GM18909 (cell line): ENCODE measurements around the gene CCL27.
A peak's percentile ranks its signal among the peaks of the same experiment; 100 is the strongest.

Source experiments
- ATAC-seq: cut with Tn5 transposase; IDR thresholded peaks from one replicate; pipeline ENCODE4 v1.9.1; 2021; ENCODE audit warnings: mild to moderate bottlenecking; ENCODE audit not compliant: unreplicated experiment, poor library complexity

Gene CCL27

DNA sequence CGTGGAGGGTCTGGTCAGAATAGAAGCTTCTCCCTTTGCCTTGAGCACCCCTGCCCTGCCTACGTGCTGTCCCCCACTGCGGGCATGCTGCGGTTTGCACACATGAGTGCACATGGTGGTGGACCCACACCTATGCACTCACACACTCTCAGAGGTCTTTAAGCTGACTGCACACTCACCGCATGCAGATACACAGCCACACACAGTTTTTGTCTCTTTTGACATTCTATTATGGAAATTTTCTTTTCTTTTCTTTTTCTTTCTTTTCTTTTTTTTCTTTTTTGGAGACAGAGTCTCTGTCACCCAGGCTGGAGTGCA, 33.0 kb downstream of the CCL27 start:
- ATAC-seq: no peak

DNA sequence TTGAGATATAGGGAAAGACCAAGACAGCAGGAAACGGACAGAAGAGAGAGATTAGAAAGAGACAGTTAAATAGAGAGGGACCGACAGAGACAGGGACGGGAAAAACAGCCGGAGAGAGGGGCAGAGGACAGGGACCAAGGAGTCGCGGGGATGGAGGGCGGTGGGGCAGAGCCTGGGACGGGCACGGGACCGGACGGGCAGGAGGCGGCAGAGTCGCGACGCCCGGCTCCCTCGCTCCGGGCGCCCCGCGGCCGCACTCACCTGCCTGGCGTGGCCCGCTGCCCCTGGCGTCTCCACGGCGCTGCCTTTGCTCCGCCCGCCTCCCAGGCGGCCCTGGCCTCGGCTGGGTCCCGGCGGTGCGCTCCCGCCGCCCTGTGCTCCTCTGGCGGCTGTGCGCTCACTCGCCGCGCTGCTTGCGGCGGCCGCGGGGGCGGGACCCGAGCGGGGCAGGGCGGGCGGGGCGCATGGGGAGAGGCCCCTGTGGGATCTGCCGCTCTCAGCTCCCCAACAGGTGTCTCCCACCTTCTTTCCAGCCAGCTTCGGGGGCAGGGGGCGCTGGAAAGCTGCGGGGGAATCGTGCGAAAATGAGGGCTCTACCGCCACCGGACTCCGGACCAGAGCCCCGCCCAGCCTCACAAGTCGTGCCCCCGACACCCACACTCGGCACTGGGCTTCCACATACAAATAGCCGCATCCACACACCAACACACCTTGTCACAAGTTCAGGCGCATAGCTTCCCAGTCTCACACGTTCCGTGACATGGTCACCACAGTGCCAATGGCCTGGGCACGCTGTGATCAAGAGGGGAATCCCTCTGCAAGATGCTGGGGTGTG, 33.6 kb downstream of the CCL27 start, which contains the start of gene ARID3C:
ARID3C (minus strand) TSS at position 411 of the 835 bp plus-strand sequence. CDS start 1,052 bp downstream, outside the sequence.
- no peak for ATAC-seq

DNA sequence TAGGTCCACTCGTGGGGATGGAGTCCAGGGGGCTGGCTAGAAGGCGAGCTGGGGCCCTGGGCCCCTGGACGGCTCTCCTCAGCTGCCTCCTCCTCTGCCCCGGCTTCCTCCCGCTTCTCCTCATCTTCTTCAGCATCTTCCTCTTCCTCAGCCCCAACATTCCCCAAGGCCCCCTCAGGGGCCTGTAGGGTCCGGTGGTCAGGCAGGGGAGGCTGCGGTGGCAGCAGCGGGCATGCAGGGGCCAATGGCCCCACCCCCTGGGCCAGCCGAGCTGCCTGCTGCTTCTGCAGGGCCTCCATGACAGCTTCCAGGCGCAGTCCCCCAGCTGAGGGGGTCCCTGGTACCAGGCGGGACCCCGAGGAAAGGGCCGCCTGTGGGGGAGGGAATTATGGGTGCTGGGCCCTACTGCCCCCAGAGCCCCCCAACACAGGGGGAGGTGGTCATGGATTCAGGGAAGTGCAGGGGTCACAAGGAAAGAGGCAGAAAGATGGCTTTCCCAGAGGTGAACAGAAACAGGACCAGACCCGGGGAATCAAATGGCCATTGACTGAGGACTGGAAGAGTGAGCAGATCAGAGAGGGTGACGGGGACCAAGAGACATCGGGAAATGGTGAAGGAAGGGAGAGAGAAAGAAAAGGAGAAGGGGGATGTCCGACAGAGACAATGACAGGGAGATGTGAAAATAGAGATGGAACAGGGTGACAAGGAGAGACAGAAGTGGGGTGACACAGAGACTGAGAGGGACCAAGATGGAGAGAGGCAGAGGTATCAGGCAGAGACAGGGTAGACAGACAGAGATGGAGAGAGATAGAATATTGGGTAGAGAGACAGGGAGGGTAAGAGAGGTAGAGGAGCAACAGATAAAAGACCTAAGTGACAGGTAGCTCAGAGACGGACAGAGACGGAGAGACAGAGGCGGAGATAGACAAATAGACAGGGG, 34.5 kb downstream of the CCL27 start:
- no peak for ATAC-seq

DNA sequence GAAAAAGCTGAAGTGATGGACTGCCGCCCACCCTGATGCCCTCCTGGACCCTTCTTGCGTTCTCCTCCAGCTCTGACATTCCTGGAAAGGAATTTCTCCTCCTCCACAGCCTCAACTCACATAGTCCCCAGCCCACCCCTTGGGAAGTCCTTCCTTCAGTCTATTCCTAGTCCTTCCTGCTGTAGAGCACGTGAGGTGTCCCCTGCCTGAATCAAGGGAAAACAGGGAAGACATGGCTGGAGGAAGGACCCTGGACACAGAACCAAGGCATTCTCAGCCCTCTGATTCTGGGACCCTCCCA, 37.3 kb downstream of the CCL27 start:
- no peak for ATAC-seq

DNA sequence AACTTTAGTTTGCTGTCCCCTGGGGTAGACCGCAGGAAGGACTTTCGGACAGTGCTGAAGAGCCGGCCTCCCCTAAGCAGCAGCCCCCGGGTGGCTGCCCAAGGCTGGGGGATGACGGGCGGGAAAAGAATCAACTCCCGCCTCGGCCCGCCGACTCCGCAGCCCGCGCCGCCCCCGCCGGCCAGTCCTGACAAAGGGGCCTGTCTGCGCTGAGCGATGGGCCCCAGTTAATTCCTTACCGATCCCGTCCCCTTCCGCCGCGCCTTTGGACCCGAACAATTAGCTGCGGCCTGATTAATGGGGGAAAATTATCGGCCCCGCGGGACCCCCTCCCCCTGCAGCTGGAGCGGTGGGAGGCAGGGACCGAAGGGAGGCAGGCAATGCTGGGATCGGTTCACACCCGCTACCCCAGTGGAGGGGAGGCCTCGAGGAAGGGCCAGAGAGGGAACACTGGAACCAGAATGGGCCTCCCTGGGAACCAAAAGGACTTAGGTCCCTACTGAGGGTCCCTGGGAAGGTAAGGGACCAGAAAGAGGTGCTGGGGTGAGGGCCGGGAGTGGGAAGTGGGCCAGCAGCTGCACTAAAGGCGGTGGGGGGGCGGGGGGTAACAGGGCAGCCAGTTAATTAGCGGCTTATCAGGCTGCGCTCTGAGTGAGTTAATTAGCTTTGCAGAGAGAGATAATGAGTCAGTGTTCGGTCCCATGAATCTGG, 37.8 kb downstream of the CCL27 start:
- ATAC-seq: no peak

DNA sequence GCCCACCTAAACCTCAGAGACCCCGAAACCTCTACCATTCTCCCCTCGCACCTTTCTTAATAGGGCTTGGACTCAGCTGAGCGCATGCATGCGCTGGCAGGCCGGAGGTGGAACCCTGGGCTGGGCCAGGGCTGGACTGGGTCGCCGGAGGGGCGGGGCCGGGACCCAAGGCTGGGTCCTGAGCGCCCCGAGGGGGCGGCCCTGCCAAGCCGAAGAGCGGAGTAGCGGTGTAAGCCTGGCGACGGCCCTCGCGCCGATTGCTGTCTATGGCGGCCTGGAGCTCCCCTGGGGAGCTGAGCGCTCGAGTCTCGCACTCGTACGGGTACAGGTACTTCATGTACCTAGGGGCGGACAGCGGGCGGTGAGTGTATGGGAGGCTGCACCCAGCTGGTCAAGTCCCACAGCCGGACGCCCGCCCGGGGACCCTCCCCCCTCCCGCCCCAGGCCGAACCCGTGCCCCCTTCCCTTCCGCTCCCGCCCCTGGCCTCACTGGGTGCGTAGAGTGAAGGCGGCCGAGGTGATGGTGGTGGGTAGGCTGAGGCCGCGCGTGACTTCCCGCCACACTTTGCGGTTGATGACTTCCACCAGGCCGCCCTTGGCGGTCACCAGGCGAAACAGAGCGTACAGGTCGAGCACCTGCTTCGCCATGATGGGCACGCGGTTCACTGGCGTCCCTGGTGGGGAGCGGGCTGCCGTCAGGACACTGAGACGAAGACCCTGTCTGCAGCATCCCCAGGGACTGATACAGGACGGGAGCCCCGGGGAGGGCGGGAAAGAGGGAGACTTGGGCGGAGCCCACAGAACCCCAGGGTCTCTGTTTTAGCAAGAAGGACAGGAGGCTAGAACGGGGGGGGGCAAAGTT, 38.9 kb downstream of the CCL27 start:
- no peak for ATAC-seq

DNA sequence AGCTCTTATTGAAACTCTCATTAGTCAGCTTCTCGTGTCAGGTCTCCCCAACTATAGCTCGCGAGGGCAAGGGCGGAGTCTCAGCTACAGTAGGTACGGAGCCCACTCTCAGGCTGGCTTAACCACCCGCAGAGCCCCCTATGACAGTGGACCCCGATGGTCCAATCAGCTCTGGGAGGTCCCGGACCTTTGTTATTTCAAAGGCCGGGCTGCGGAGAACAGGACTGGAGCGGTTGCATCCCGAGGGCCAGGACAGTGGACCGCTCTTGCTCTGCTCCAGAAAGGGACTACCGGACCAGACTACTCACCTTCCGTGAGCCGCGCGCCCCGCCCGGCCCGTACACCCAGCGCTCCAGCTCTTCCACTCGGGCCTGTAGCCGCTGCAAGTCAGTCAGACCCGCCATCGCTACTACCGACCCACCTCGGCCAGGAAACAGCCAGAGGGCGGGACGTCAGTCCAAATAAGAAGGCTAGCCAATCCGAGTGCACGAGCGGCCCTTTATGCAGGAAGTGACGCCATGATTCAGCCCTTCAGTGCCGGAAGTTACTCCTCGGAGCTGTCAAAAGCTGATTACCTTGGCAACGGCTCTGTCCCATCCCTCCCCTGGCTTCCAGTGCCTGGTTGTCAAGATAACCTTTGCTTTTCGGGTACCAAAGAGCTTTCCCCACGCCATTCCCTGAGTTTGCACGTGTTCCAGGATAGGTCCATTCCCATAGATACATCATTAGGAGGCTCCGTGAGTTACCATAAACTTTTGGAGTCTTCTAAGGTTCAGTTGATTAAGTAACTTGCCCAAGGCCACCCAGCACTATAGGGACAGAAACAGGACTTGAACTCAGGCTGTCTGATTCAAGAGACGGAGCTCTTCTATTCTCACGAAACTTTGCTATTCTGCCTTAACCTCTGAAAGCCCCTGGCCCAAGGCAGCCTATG, 42.1 kb downstream of the CCL27 start, which contains the start of gene DCTN3:
DCTN3 (minus strand) TSS at position 435 of the 934 bp plus-strand sequence; CDS start at position 404, 31 bp downstream.
- ATAC-seq: peak; percentile 100

DNA sequence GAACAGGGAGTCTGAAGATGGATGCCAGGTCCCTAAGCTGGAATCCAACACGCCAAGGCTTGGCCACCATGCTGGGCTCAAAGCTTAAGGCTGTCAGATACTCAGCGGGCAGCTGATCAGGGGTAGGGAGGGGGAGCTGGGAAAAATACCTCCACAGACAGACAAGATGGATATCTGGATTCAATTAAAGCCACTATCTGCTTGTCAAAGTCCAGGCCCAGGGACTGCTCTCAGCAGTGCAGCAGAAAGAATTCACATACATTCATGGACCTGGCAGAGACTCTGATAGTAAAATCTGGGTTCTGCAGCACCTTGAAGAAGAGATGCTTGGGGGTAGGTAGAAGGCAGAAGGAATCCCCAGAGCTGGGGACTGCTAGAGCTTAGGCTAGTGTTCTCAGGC, 47.3 kb downstream of the CCL27 start:
- ATAC-seq: no peak

DNA sequence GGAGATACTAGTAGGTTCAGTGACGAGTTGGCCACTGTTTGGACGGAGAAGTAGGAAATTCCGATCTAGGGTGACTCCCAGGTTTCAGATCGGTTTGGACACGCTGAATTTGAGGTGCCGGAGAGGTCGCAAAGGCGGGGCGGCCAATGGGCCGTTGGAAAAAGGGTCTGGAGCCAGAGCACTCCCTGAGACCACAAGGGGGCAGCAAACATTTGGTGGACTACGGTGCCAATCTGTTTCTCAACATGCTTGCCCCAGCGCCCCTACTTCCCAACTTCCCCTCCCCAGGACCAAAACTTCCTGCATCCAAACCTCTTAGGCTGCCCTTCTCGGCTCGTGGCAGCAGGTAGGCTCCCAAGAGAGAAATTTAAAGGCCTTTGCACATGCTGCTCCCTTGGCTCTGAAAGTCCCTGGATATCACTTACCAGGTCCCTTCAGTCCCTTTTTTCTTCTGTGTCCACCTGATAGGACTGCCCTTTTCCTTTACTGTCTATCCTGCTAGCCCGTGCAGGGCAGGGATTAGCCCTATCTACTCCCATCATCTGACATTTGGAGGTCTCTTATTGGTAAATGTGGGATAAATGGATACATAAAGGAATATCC, 49.6 kb downstream of the CCL27 start:
- peak; percentile 43 for ATAC-seq
